GM21723 (cell line): ENCODE measurements around the gene CCNY.

Experiments
- ATAC-seq: cut with Tn5 transposase; IDR thresholded peaks from one replicate; pipeline ENCODE4 v1.9.1; 2021; ENCODE audit warnings: mild to moderate bottlenecking, moderate library complexity; ENCODE audit not compliant: unreplicated experiment

Gene CCNY

GRCh38 chr10:35448687-35449662 is 112.7 kb downstream of the CCNY start:
- ATAC-seq = no peak

GRCh38 chr10:35449944-35450343 is 113.6 kb downstream of the CCNY start:
- no peak for ATAC-seq

GRCh38 chr10:35451151-35452016 is 115.1 kb downstream of the CCNY start:
- ATAC-seq = peak; percentile 97

- peak; percentile 39 for ATAC-seq
These were observed 115.9 kb downstream of the CCNY start for GRCh38 chr10:35452171-35452570.

- ATAC-seq = no peak
These were observed 116.5 kb downstream of the CCNY start for GRCh38 chr10:35452847-35453246.

- ATAC-seq = no peak
These were observed 117.7 kb downstream of the CCNY start for GRCh38 chr10:35453855-35454532.

GRCh38 chr10:35456153-35456720 is 119.9 kb downstream of the CCNY start:
- ATAC-seq = no peak

- ATAC-seq = no peak
These were observed 120.5 kb downstream of the CCNY start for GRCh38 chr10:35456784-35457183.

GRCh38 chr10:35458500-35459448 is 122.5 kb downstream of the CCNY start:
- no peak for ATAC-seq

GRCh38 chr10:35459449-35459847 is 123.1 kb downstream of the CCNY start:
- ATAC-seq = no peak

- no peak for ATAC-seq
These were observed 124.6 kb downstream of the CCNY start for GRCh38 chr10:35460852-35461460.

- peak; percentile 91 for ATAC-seq
These were observed 126.2 kb downstream of the CCNY start for GRCh38 chr10:35462491-35462934.

GRCh38 chr10:35463105-35463867 is 127.0 kb downstream of the CCNY start:
- peak; percentile 13 for ATAC-seq

GRCh38 chr10:35463878-35464277 is 127.6 kb downstream of the CCNY start:
- no peak for ATAC-seq

- ATAC-seq = no peak
These were observed 128.6 kb downstream of the CCNY start for GRCh38 chr10:35464825-35465456.

GRCh38 chr10:35465673-35466072 is 129.4 kb downstream of the CCNY start:
- no peak for ATAC-seq

GRCh38 chr10:35466170-35466569 is 129.9 kb downstream of the CCNY start:
- no peak for ATAC-seq

GRCh38 chr10:35466661-35467060 is 130.4 kb downstream of the CCNY start:
- ATAC-seq = no peak
